GM19438 (cell line): ENCODE results near the gene SLC10A7.

Source experiments
- ATAC-seq: cut with Tn5 transposase; IDR thresholded peaks from one replicate; pipeline ENCODE4 v1.9.1; 2021; ENCODE audit warnings: low read depth; ENCODE audit not compliant: unreplicated experiment

Gene SLC10A7

GRCh38 chr4:146271466-146271865, 250.3 kb downstream of the SLC10A7 start:
- no peak for ATAC-seq

- ATAC-seq, result peak; percentile 68
Measured at GRCh38 chr4:146269228-146269653, 252.5 kb downstream of the SLC10A7 start.

GRCh38 chr4:146267826-146268225, 253.9 kb downstream of the SLC10A7 start:
- ATAC-seq, result no peak

- no peak for ATAC-seq
Measured at GRCh38 chr4:146265950-146266490, 255.7 kb downstream of the SLC10A7 start.

- no peak for ATAC-seq
Measured at GRCh38 chr4:146263793-146264192, 257.9 kb downstream of the SLC10A7 start.

- no peak for ATAC-seq
Measured at GRCh38 chr4:146261041-146261440, 260.7 kb downstream of the SLC10A7 start.

GRCh38 chr4:146260521-146260920, 261.2 kb downstream of the SLC10A7 start:
- no peak for ATAC-seq

GRCh38 chr4:146257511-146257910, 264.2 kb downstream of the SLC10A7 start:
- ATAC-seq, result no peak

GRCh38 chr4:146256328-146256727, 265.4 kb downstream of the SLC10A7 start:
- ATAC-seq, result no peak

- ATAC-seq, result no peak
Measured at GRCh38 chr4:146255874-146256273, 265.9 kb downstream of the SLC10A7 start.

- no peak for ATAC-seq
Measured at GRCh38 chr4:146255463-146255862, 266.3 kb downstream of the SLC10A7 start.

GRCh38 chr4:146252969-146253611, 268.6 kb downstream of the SLC10A7 start:
- no peak for ATAC-seq

GRCh38 chr4:146247356-146247755, 274.4 kb downstream of the SLC10A7 start:
- no peak for ATAC-seq

GRCh38 chr4:146246381-146246780, 275.4 kb downstream of the SLC10A7 start:
- no peak for ATAC-seq

GRCh38 chr4:146245850-146246249, 275.9 kb downstream of the SLC10A7 start:
- no peak for ATAC-seq

- ATAC-seq, result no peak
Measured at GRCh38 chr4:146245246-146245645, 276.5 kb downstream of the SLC10A7 start.

- no peak for ATAC-seq
Measured at GRCh38 chr4:146244496-146244895, 277.2 kb downstream of the SLC10A7 start.

GRCh38 chr4:146243883-146244277, 277.9 kb downstream of the SLC10A7 start:
- ATAC-seq, result no peak

- no peak for ATAC-seq
Measured at GRCh38 chr4:146243141-146243882, 278.4 kb downstream of the SLC10A7 start.

- no peak for ATAC-seq
Measured at GRCh38 chr4:146238107-146238506, 283.6 kb downstream of the SLC10A7 start.

GRCh38 chr4:146237092-146237491, 284.6 kb downstream of the SLC10A7 start:
- no peak for ATAC-seq

GRCh38 chr4:146236216-146236615, 285.5 kb downstream of the SLC10A7 start:
- ATAC-seq, result no peak
